ENCODE measurements around the gene CENPO. TPM values are rescaled to one million over a fixed set of nuclear protein-coding genes. Genes with fewer than 3 reads are reported as not detected.

CENPO gene
- total RNA-seq, 2 experiments from 2014 or later: 3.4 to 3.5 TPM

DNA sequence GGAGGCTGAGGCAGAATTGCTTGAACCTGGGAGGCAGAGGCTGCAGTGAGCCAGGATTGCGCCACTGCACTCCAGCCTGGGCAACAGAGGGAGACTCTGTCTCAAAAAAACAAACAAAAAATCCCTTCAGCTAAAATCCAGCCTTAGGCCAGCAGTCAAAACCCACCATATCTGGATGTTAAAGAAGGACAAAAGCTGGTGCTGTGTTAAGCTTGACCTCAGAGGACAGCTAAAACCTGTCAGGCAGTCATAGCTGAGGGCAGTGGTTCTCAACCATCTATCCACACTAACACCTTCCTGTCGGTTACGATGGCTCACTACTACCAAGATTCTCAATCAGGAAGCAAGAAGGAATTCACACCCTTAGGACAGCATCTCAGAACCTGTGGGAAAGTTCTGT is 9.6 kb upstream of the CENPO start:
- TF ChIP-seq, protein P1, sequence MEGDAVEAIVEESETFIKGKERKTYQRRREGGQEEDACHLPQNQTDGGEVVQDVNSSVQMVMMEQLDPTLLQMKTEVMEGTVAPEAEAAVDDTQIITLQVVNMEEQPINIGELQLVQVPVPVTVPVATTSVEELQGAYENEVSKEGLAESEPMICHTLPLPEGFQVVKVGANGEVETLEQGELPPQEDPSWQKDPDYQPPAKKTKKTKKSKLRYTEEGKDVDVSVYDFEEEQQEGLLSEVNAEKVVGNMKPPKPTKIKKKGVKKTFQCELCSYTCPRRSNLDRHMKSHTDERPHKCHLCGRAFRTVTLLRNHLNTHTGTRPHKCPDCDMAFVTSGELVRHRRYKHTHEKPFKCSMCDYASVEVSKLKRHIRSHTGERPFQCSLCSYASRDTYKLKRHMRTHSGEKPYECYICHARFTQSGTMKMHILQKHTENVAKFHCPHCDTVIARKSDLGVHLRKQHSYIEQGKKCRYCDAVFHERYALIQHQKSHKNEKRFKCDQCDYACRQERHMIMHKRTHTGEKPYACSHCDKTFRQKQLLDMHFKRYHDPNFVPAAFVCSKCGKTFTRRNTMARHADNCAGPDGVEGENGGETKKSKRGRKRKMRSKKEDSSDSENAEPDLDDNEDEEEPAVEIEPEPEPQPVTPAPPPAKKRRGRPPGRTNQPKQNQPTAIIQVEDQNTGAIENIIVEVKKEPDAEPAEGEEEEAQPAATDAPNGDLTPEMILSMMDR (IDR thresholded peaks at IDR 0.05): no peak
- no peaks in the 10 kb centered on the region for H3K4me1 Mint-ChIP-seq (ENCODE audit: low read depth)
- Histone ChIP-seq H3K4me1 (ENCODE audit: insufficient read depth, low read length) (no peaks in the 10 kb centered on the region), H3K27me3 (ENCODE audit: control insufficient read depth in 1 of 2, insufficient read depth in 2 of 2, low read length in 2 of 2) (no peaks in the 10 kb centered on the region), H3K36me3 (ENCODE audit: insufficient read depth, low read length) (no peaks in the 10 kb centered on the region), H3K27ac (ENCODE audit: low read depth in 1 of 2, low read length in 2 of 2) (no peak overlapping the region), H3K4me3 (ENCODE audit: low read length) (no peak overlapping the region), H3K9me3 (ENCODE audit: control insufficient read depth in 1 of 2, insufficient read depth in 1 of 2, low read length in 2 of 2) (no peaks in the 10 kb centered on the region)
- H3K4me3 Mint-ChIP-seq: no peak overlapping the region
- H3K27me3 Mint-ChIP-seq: no peaks in the 10 kb centered on the region
- CTCF ChIA-PET: interaction anchor here (0.6 kb wide), 1 partner anchor 20 kb away, joined by 3 read pairs; no protein-coding TSS in a partner anchor
- intact Hi-C loops (cut with DNase I, micrococcal nuclease): no loop called here
- no peaks in the 10 kb centered on the region for H3K9me3 Mint-ChIP-seq
- POLR2A ChIA-PET: interaction anchor here (1.5 kb wide), 1 partner anchor 9 kb away, joined by 3 read pairs; the partner anchor contains the start of genes CENPO and PTRHD1
- no peak for DNase-seq
- no peaks in the 10 kb centered on the region for H3K36me3 Mint-ChIP-seq (ENCODE audit: low read depth)
- no peak overlapping the region for H3K27ac Mint-ChIP-seq
- ATAC-seq (ENCODE audit: poor library complexity): no peak

DNA sequence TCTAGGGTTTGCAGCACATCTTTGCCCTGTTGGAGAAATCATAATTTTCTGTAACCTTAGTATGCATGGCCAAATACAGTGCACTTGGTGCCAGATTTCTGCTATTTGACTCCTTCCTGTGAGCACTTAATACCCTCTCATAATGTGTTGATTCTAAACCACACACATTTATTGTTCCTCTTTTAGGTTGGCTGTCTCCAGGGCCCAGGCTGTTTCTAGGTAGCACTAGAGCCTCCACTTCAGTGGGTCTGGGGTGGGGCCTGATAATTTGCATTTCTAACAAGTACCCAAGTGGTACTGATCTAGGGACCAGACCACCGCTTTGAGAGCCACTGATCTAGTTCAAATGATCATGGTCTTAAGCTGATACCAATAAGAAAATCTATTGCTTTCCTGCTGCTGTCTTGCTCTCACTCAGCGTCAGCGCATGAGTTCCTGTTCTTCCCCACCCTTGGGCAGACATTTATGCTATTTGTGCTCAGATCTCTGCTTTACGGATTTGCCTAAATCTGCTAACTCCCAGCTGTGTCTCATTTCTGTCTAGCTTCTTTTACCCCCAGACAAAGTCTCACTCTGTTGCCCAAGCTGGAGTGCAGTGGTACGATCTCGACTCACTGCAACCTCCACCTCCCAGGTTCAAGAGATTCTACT is 7.4 kb upstream of the CENPO start:
- no peaks in the 10 kb centered on the region for H3K36me3 ChIP-seq (ENCODE audit: insufficient read depth, low read length)
- H3K27ac Mint-ChIP-seq: no peak overlapping the region
- DNase-seq (no peak), ATAC-seq (ENCODE audit: poor library complexity) (no peak)
- no peaks in the 10 kb centered on the region for H3K36me3 Mint-ChIP-seq (ENCODE audit: low read depth)
- no peak overlapping the region for H3K27ac ChIP-seq (ENCODE audit: low read depth in 1 of 2, low read length in 2 of 2)
- no peaks in the 10 kb centered on the region for H3K27me3 Mint-ChIP-seq
- no peaks in the 10 kb centered on the region for H3K27me3 ChIP-seq (ENCODE audit: control insufficient read depth in 1 of 2, insufficient read depth in 2 of 2, low read length in 2 of 2)
- no peaks in the 10 kb centered on the region for H3K9me3 ChIP-seq (ENCODE audit: control insufficient read depth in 1 of 2, insufficient read depth in 1 of 2, low read length in 2 of 2)
- TF ChIP-seq, protein P1 (IDR thresholded peaks at IDR 0.05): no peak
- H3K4me3 ChIP-seq (ENCODE audit: low read length): no peak overlapping the region
- H3K4me3 Mint-ChIP-seq: no peak overlapping the region
- ChIA-PET CTCF (interaction anchor here (0.6 kb wide), 1 partner anchor 13 kb away, joined by 3 read pairs; no protein-coding TSS in a partner anchor), POLR2A (interaction anchor here (0.8 kb wide), 1 partner anchor 461 kb away, joined by 3 read pairs; no protein-coding TSS in a partner anchor)
- H3K4me1 ChIP-seq (ENCODE audit: insufficient read depth, low read length): no peaks in the 10 kb centered on the region
- no peaks in the 10 kb centered on the region for H3K9me3 Mint-ChIP-seq
- no peaks in the 10 kb centered on the region for H3K4me1 Mint-ChIP-seq (ENCODE audit: low read depth)
- intact Hi-C loops (cut with DNase I, micrococcal nuclease): no loop called here

DNA sequence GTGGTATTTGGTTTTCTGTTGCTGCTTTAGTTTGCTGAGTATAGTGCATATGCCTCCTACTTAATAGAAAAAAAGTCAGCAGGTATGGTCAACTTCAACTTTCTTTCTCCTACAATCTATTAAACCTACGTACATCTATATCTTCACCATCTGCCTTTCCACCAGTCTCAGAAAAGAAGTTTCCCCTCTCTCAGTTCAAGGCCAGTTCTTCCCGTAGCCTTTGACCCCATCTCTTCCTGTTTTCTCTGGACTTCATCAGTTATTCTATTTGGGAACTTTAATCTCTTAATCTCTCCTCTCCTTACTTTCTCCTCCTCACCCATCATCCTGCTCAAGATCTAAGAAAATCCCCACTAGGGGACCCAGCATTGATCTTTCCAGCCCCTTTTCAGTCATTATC is 5.7 kb upstream of the CENPO start:
- Mint-ChIP-seq H3K4me3 (no peak overlapping the region), H3K36me3 (ENCODE audit: low read depth) (peaks cover 4% of the 10 kb centered on the region), H3K27ac (no peak overlapping the region), H3K4me1 (ENCODE audit: low read depth) (peaks cover 4% of the 10 kb centered on the region), H3K27me3 (no peaks in the 10 kb centered on the region), H3K9me3 (no peaks in the 10 kb centered on the region)
- ChIA-PET CTCF (no interaction called here), POLR2A (no interaction called here)
- intact Hi-C loops (cut with DNase I, micrococcal nuclease): no loop called here
- TF ChIP-seq, protein P1 (IDR thresholded peaks at IDR 0.05): no peak
- DNase-seq: no peak
- H3K9me3 ChIP-seq (ENCODE audit: control insufficient read depth in 1 of 2, insufficient read depth in 1 of 2, low read length in 2 of 2): no peaks in the 10 kb centered on the region
- no peak overlapping the region for H3K4me3 ChIP-seq (ENCODE audit: low read length)
- H3K27me3 ChIP-seq (ENCODE audit: control insufficient read depth in 1 of 2, insufficient read depth in 2 of 2, low read length in 2 of 2): no peaks in the 10 kb centered on the region
- no peak overlapping the region for H3K27ac ChIP-seq (ENCODE audit: low read depth in 1 of 2, low read length in 2 of 2)
- ATAC-seq (ENCODE audit: poor library complexity): no peak
- H3K4me1 ChIP-seq (ENCODE audit: insufficient read depth, low read length): peaks cover 3% of the 10 kb centered on the region
- H3K36me3 ChIP-seq (ENCODE audit: insufficient read depth, low read length): no peaks in the 10 kb centered on the region

All from CD4-positive, alpha-beta T cell (primary cell).